Amniotic epithelial cell (primary cell): ENCODE measurements around the gene ZNF274.
A peak's percentile ranks its signal among the peaks of the same experiment; 100 is the strongest.
"Not testable (repeated sequence)": the region's sequence is repeated elsewhere in the genome, so short reads cannot be mapped to it uniquely, and the experiment has no call there.

Source experiments
- DNase-seq: peaks from one replicate; pipeline ENCODE4 v3.0.0-alpha.2; 2010; ENCODE audit warnings: low read depth

The ZNF274 gene

DNA sequence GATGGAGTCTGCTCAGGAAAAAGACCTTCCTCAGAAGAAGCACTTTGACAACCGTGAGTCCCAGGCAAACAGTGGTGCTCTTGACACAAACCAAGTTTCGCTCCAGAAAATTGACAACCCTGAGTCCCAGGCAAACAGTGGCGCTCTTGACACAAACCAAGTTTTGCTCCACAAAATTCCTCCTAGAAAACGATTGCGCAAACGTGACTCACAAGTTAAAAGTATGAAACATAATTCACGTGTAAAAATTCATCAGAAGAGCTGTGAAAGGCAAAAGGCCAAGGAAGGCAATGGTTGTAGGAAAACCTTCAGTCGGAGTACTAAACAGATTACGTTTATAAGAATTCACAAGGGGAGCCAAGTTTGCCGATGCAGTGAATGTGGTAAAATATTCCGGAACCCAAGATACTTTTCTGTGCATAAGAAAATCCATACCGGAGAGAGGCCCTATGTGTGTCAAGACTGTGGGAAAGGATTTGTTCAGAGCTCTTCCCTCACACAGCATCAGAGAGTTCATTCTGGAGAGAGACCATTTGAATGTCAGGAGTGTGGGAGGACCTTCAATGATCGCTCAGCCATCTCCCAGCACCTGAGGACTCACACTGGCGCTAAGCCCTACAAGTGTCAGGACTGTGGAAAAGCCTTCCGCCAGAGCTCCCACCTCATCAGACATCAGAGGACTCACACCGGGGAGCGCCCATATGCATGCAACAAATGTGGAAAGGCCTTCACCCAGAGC, 29.6 kb downstream of the ZNF274 start:
- DNase-seq: peak; percentile 41

DNA sequence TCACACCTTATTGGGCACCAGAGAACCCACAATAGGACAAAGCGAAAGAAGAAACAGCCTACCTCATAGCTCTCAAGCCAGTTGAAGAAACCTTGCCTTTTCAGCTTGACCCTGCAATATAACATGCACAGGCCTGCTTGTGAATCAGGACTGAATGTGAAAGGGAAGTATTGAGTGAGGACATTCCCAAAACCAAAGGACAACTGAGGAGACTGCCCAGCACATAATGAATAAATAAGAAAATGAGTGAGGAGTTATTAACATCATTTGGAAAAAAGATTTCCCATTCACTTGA, 30.2 kb downstream of the ZNF274 start:
- no peak for DNase-seq

DNA sequence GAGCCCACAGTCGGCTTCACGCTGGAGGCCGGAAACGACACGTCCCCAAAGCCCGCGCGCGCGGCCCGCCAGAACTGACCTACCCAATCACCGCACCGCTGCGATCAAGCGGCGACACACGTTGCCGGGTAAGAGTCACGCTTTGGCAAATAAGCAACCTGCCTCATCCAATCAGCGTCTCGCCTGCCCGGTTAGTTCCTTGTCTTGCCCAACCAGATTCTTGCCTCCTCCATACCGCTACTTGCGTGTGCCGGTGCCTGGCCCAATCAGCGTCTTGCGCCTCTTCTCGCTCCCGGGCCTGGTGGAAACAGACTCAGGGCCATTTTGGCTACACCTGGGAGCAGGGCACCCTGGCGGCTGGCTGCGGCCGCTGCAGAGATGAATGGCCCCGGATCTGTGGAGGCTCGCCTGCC, 34.2 kb downstream of the ZNF274 start:
- DNase-seq: no peak

DNA sequence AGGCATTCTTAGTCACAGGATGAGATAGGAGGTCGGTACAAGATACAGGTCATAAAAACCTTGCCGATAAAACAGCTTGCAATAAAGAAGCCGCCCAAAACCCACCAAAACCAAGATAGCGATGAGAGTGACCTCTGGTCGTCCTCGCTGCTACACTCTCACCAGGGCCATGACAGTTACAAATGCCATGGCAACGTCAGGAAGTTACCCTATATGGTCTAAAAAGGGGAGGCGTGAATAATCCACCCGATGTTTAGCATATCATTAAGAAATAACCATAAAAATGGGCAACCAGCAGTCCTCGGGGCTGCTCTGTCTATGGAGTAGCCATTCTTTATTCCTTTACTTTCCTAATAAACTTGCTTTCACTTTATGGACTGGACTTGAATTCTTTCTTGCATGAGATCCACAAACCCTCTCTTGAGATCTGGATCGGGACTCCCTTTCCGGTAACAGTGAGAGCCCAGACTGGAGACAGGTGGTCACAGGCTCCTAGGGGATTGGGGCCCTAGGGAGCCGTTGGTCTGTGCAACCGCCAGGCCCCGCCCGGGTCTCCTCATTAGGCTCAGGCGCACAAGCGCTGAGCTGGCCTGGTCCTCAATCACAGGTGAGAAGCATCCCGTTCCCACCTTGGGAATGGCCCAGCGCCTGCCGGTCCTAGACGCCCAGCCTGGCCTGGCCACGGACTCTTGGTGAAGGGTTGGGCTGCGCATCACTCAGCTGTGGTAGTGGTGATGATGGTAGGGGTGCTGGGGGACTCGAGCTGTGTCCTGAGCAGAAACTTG, 34.9 kb downstream of the ZNF274 start:
- no peak for DNase-seq

GRCh38 chr19:58218899-58219298, 36.0 kb downstream of the ZNF274 start:
- peak; percentile 23 for DNase-seq

DNA sequence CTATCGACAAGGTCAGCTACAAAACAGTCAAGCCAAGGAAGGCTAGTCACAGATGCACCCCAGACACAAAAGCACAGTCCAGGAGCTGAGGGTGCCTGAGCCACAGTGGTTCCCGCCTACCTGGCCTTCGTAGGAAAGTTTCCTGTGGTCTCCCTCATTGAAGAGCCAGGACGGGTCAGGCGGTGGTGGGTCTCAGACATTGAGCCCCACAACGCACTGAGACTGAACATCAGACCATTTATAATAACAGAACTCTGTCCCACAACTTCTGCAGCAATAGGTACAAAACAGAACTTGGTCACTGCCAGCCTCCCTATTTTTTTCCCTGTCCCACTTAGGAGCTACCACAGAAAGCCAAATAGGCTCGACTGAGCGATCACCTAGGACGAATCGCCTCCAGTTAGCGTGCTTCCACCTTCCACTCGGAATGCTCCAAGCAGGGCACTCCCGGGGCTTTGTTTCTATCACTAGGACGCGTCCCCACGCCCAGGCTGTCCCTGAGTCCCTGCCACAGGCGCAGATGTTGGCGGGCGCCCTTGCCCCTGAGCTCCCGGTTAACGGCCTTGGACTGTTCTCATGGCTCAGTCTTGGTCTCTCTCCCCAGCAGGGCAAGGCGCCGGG, 45.2 kb downstream of the ZNF274 start:
- DNase-seq: no peak

GRCh38 chr19:58228585-58229254, 45.9 kb downstream of the ZNF274 start, which contains the start of gene ZNF544:
TSS of gene ZNF544 (plus strand) at chr19:58228914. CDS start at chr19:58244024, 15,110 bp downstream.
- DNase-seq: peak; percentile 75

GRCh38 chr19:58229255-58229639, 46.4 kb downstream of the ZNF274 start:
- peak; percentile 29 for DNase-seq

- no peak for DNase-seq
Observed at GRCh38 chr19:58237324-58237723, 54.5 kb downstream of the ZNF274 start.

- no peak for DNase-seq
Observed at GRCh38 chr19:58243351-58243750, 60.5 kb downstream of the ZNF274 start.

- no peak for DNase-seq
Observed at GRCh38 chr19:58248886-58249285, 66.0 kb downstream of the ZNF274 start.

DNA sequence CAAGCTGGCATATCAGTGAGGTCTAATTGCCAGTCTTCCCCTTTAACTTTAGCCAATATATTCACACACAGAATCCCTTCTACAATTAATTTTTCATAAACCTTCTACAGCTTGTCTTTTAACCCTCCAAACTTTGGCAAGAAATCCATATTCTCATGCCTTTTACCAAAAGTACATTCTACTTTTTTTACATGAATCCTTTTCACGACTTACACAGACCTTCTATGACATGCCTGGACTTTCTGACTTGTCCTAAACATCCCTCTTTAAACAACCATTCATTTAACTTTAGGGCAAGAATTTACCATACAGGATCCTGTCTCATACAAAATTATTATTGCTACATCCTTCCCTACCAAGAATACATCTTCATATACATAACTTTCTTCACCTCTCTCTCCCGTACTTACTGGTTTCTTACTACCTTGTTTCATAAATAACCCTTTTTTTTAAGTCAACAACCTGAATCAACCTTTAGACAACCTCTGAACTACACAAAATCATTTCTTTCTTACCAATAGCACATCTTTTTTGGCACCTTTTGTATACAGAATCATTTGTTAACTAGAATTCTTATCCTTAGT, 69.3 kb downstream of the ZNF274 start:
- peak; percentile 19 for DNase-seq

GRCh38 chr19:58258259-58258658, 75.4 kb downstream of the ZNF274 start:
- DNase-seq: not testable (repeated sequence)

DNA sequence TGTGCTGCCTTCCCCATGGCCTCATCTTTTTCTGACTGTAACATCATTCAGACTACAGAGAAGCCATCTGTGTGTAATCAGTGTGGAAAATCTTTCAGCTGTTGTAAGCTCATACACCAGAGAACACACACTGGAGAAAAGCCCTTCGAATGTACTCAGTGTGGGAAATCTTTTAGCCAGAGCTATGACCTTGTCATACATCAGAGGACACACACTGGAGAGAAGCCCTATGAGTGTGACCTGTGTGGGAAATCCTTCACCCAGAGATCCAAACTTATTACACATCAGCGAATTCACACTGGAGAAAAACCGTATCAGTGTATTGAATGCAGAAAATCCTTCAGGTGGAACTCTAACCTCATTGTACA, 78.7 kb downstream of the ZNF274 start:
- peak; percentile 26 for DNase-seq

GRCh38 chr19:58261968-58262921, 79.4 kb downstream of the ZNF274 start:
- DNase-seq: peak; percentile 25

DNA sequence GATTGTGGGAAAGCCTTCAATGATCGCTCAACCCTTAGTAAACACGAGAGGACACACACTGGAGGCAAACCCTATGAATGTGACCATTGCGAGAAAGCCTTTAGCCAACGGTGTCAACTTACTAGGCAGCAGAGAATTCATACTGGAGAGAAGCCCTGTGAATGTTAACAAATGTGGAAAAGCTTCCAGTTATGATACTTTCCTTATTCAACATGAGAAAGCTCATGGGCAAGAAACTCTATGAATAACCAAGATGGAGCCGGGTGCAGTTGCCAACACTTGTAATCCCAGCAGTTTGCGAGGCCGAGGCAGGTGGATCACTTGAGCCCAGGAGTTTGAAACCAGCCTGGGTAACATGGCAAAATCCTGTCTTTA, 80.0 kb downstream of the ZNF274 start:
- DNase-seq: no peak
